Measurements from ENCODE around the gene SLC25A14. TPM values are rescaled to one million over a fixed set of nuclear protein-coding genes. Genes with fewer than 3 reads are reported as not detected.
A peak's percentile ranks its signal among the peaks of the same experiment; 100 is the strongest.
"Not testable (repeated sequence)": the region's sequence is repeated elsewhere in the genome, so short reads cannot be mapped to it uniquely, and the experiment has no call there.

SLC25A14 gene
- total RNA-seq, 1 experiment from 2014 or later: 20.4 TPM

GRCh38 chrX:130347321-130347720, 7.6 kb downstream of the SLC25A14 start:
- Histone ChIP-seq H3F3A (ENCODE audit: low read length, unreplicated experiment) (no peaks in the 10 kb centered on the region), H3K36me3 (ENCODE audit: low read depth, low read length) (peaks cover 8% of the 10 kb centered on the region), H3K4me2 (ENCODE audit: low read length) (no peak overlapping the region), H2AFZ (ENCODE audit: low read length) (no peak overlapping the region), H3K9ac (ENCODE audit: low read length) (no peak overlapping the region), H3K9me3 (ENCODE audit: low read length) (no peaks in the 10 kb centered on the region), H3K4me1 (ENCODE audit: insufficient read depth, low read length) (no peaks in the 10 kb centered on the region), H3K4me3 (ENCODE audit: low read length) (no peak overlapping the region), H3K27me3 (ENCODE audit: low read length) (no peaks in the 10 kb centered on the region), H3K79me2 (ENCODE audit: low read length) (no peaks in the 10 kb centered on the region), H4K20me1 (ENCODE audit: low read length) (no peaks in the 10 kb centered on the region), H3K27ac (ENCODE audit: low read length) (no peak overlapping the region), H3K9me2 (replicated peaks; ENCODE audit: low read length) (no peaks in the 10 kb centered on the region)
- CTCF ChIA-PET: no interaction called here
- BruUV-seq (replicated peaks): no TSS peak
- intact Hi-C loops (cut with micrococcal nuclease): no loop called here
- TF ChIP-seq EZH2 (IDR thresholded peaks at IDR 0.05; ENCODE audit: low read length, unreplicated experiment) (no peak), EZH2phosphoT487 (IDR thresholded peaks at IDR 0.05; ENCODE audit: borderline replicate concordance, low read length) (no peak)
- TF ChIP-seq, protein P1, sequence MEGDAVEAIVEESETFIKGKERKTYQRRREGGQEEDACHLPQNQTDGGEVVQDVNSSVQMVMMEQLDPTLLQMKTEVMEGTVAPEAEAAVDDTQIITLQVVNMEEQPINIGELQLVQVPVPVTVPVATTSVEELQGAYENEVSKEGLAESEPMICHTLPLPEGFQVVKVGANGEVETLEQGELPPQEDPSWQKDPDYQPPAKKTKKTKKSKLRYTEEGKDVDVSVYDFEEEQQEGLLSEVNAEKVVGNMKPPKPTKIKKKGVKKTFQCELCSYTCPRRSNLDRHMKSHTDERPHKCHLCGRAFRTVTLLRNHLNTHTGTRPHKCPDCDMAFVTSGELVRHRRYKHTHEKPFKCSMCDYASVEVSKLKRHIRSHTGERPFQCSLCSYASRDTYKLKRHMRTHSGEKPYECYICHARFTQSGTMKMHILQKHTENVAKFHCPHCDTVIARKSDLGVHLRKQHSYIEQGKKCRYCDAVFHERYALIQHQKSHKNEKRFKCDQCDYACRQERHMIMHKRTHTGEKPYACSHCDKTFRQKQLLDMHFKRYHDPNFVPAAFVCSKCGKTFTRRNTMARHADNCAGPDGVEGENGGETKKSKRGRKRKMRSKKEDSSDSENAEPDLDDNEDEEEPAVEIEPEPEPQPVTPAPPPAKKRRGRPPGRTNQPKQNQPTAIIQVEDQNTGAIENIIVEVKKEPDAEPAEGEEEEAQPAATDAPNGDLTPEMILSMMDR (conservative IDR thresholded peaks at IDR 0.05; ENCODE audit: low read depth, low read length): no peak
- POLR2A ChIA-PET (ENCODE audit: unreplicated experiment): no interaction called here
- ATAC-seq (peak; percentile 37), DNase-seq (no peak)

DNA sequence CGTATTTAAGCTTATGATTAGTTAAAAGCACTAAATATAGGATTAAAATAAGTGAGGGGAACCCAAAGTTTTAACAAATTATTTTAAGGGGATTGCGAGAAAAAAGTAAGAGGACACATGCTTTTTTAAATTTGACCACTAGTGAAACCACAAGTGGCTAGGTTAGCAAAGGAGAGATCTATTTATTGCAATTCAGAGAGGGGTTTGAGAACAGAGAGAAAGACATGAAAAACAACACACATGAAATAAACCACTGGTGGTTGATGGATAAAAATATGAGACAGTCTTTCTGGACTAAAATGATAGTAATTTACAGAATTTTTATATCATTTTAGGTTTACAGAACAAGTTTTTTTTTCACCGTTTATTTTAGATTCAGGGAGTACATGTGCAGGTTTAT, 11.8 kb downstream of the SLC25A14 start:
- Histone ChIP-seq H2AFZ (ENCODE audit: low read length) (no peak overlapping the region), H3K4me2 (ENCODE audit: low read length) (no peak overlapping the region), H3K4me1 (ENCODE audit: insufficient read depth, low read length) (no peaks in the 10 kb centered on the region), H3K79me2 (ENCODE audit: low read length) (no peaks in the 10 kb centered on the region), H3K4me3 (ENCODE audit: low read length) (no peak overlapping the region), H3K9ac (ENCODE audit: low read length) (no peak overlapping the region), H3K9me2 (replicated peaks; ENCODE audit: low read length) (no peaks in the 10 kb centered on the region), H3K36me3 (ENCODE audit: low read depth, low read length) (peaks cover 8% of the 10 kb centered on the region), H3F3A (ENCODE audit: low read length, unreplicated experiment) (no peaks in the 10 kb centered on the region), H3K9me3 (ENCODE audit: low read length) (no peaks in the 10 kb centered on the region), H3K27ac (ENCODE audit: low read length) (no peak overlapping the region), H4K20me1 (ENCODE audit: low read length) (no peaks in the 10 kb centered on the region), H3K27me3 (ENCODE audit: low read length) (no peaks in the 10 kb centered on the region)
- TF ChIP-seq, protein P1 (conservative IDR thresholded peaks at IDR 0.05; ENCODE audit: low read depth, low read length): no peak
- no peak for TF ChIP-seq EZH2phosphoT487 (IDR thresholded peaks at IDR 0.05; ENCODE audit: borderline replicate concordance, low read length)
- no peak for TF ChIP-seq EZH2 (IDR thresholded peaks at IDR 0.05; ENCODE audit: low read length, unreplicated experiment)
- POLR2A ChIA-PET (ENCODE audit: unreplicated experiment): no interaction called here
- CTCF ChIA-PET: no interaction called here
- ATAC-seq (no peak), DNase-seq (no peak)
- intact Hi-C loops (cut with micrococcal nuclease): no loop called here
- BruUV-seq (replicated peaks): no TSS peak

- H3K4me3 ChIP-seq (ENCODE audit: low read length); H3K4me2 ChIP-seq (ENCODE audit: low read length); H3K27me3 ChIP-seq (ENCODE audit: low read length); intact Hi-C loops (cut with micrococcal nuclease); H3K9ac ChIP-seq (ENCODE audit: low read length); H2AFZ ChIP-seq (ENCODE audit: low read length); CTCF ChIA-PET; H3K27ac ChIP-seq (ENCODE audit: low read length); H3K79me2 ChIP-seq (ENCODE audit: low read length); H4K20me1 ChIP-seq (ENCODE audit: low read length); ATAC-seq; BruUV-seq (replicated peaks); H3F3A ChIP-seq (ENCODE audit: low read length, unreplicated experiment); H3K36me3 ChIP-seq (ENCODE audit: low read depth, low read length); DNase-seq; POLR2A ChIA-PET (ENCODE audit: unreplicated experiment); H3K4me1 ChIP-seq (ENCODE audit: insufficient read depth, low read length); H3K9me2 ChIP-seq (replicated peaks; ENCODE audit: low read length); H3K9me3 ChIP-seq (ENCODE audit: low read length): not testable (repeated sequence)
Observed at GRCh38 chrX:130352050-130352449, 12.3 kb downstream of the SLC25A14 start.

All from PC-3 (cell line).